Keratinocyte (primary cell): Measurements from ENCODE around the gene ARFIP1. TPM values are rescaled to one million over a fixed set of nuclear protein-coding genes. Genes with fewer than 3 reads are reported as not detected.

Experiments
- DNase-seq: peaks from one replicate; pipeline ENCODE4 v3.0.0-alpha.2; 2011; ENCODE audit warnings: low read depth, missing footprints, low spot score
- FAIRE-seq: peaks from 2 replicates; lab custom pipeline; 2011; peaks lifted over from hg19 to GRCh38; lab: Jason Lieb, UNC
- H2AFZ ChIP-seq: 2 replicates; pipeline ENCODE4 v1.6.0; 2012; ENCODE audit warnings: low read length, control low read depth, inconsistent platforms; ENCODE audit not compliant: control insufficient read depth
- H3K27ac ChIP-seq: 2 replicates; pipeline ENCODE4 v1.5.1; 2011; ENCODE audit warnings: low read length; ENCODE audit not compliant: control insufficient read depth, insufficient read depth
- H3K27me3 ChIP-seq: 3 replicates; pipeline ENCODE4 v1.6.0; 2011; ENCODE audit warnings: low read length; ENCODE audit not compliant: control insufficient read depth, insufficient read depth; ENCODE audit errors: extremely low read depth
- H3K36me3 ChIP-seq, 2 experiments: 2 replicates in 1 of 2; 3 replicates in 1 of 2; pipeline ENCODE4 v1.5.1; 2011; ENCODE audit warnings: low read length in 2 of 2, mild to moderate bottlenecking in 1 of 2; ENCODE audit not compliant: control insufficient read depth in 2 of 2, insufficient read depth in 2 of 2; ENCODE audit errors: extremely low read depth in 1 of 2
- H3K4me1 ChIP-seq: 3 replicates; pipeline ENCODE4 v1.5.1; 2011; ENCODE audit warnings: low read length; ENCODE audit not compliant: control insufficient read depth, insufficient read depth; ENCODE audit errors: extremely low read depth
- H3K4me2 ChIP-seq: 3 replicates; pipeline ENCODE4 v1.6.0; 2011; ENCODE audit warnings: low read depth, low read length; ENCODE audit not compliant: control insufficient read depth, insufficient read depth; ENCODE audit errors: extremely low read depth
- H3K4me3 ChIP-seq, 3 experiments: fragments of 200-600 bp in 1 of 3; sonication (generic) in 1 of 3; 2 replicates in 2 of 3; 3 replicates in 1 of 3; pipeline ENCODE4 v1.5.1; 2011 to 2016; ENCODE audit warnings: low read length in 3 of 3, mild to moderate bottlenecking in 3 of 3, control low read depth in 2 of 3, inconsistent platforms in 1 of 3, low read depth in 1 of 3, mixed read lengths in 1 of 3, mixed run types in 1 of 3, moderate library complexity in 1 of 3; ENCODE audit not compliant: control insufficient read depth in 2 of 3, insufficient read depth in 2 of 3; ENCODE audit errors: extremely low read depth in 1 of 3
- H3K79me2 ChIP-seq: 2 replicates; pipeline ENCODE4 v1.6.0; 2012; ENCODE audit warnings: low read length; ENCODE audit not compliant: control insufficient read depth, insufficient read depth
- H3K9ac ChIP-seq: 3 replicates; pipeline ENCODE4 v1.6.0; 2011; ENCODE audit warnings: low read length; ENCODE audit not compliant: control insufficient read depth, insufficient read depth; ENCODE audit errors: extremely low read depth
- H3K9me1 ChIP-seq: 3 replicates; pipeline ENCODE4 v1.6.0; 2011; ENCODE audit warnings: low read length; ENCODE audit not compliant: control insufficient read depth, insufficient read depth; ENCODE audit errors: extremely low read depth
- H3K9me3 ChIP-seq: 2 replicates; pipeline ENCODE4 v1.5.1; 2012; ENCODE audit warnings: low read depth, low read length; ENCODE audit not compliant: control insufficient read depth
- H4K20me1 ChIP-seq: 3 replicates; pipeline ENCODE4 v1.6.0; 2011; ENCODE audit warnings: low read length; ENCODE audit not compliant: control insufficient read depth, insufficient read depth; ENCODE audit errors: extremely low read depth
- EZH2 ChIP-seq: IDR thresholded peaks from one replicate; pipeline ENCODE4 v1.6.1; 2012; ENCODE audit warnings: inconsistent platforms, mild to moderate bottlenecking, low read length, moderate library complexity
- dilution Hi-C: fragments of 300-500 bp; cut with MboI; formaldehyde crosslinking; loops from one replicate; pipeline ENCODE4 v1.7.0; 2020; ENCODE audit warnings: low sequenced_read_pairs; ENCODE audit not compliant: extremely low pct_ligation_motif_present
- polyA plus RNA-seq, 5 experiments: library from polyadenylated mRNA; depleted of rRNA in 3 of 5; stranded (reverse) in 3 of 5; stranded (forward) in 1 of 5; unstranded in 1 of 5; fragments of >200 nt; gene quantifications; 1 replicate in 1 of 5; 2 replicates in 3 of 5; 3 replicates in 1 of 5; pipeline versions ENCODE4 v1.2.1 to v1.2.3, GENCODE V29; 2011 to 2012; ENCODE audit warnings: missing spikeins in 2 of 5, low read depth in 1 of 5, low replicate concordance in 1 of 5
- TF ChIP-seq, protein P1 (sequence below), 3 experiments: IDR thresholded peaks in 1 of 3; conservative IDR thresholded peaks in 1 of 3; optimal IDR thresholded peaks in 1 of 3; 2 replicates in 2 of 3; 3 replicates in 1 of 3; pipeline versions ENCODE3 to v1.5.1; 2011; ENCODE audit warnings: low read length in 3 of 3, mild to moderate bottlenecking in 3 of 3, moderate library complexity in 2 of 3, control low read depth in 1 of 3, inconsistent platforms in 1 of 3; ENCODE audit not compliant: insufficient read depth in 2 of 3; ENCODE audit errors: extremely low read depth in 1 of 3

Gene ARFIP1
- polyA plus RNA-seq, 1 donor (not counting 4 experiments of a cell fraction or from before 2014, with no cell fraction given) = 44.4 TPM

DNA sequence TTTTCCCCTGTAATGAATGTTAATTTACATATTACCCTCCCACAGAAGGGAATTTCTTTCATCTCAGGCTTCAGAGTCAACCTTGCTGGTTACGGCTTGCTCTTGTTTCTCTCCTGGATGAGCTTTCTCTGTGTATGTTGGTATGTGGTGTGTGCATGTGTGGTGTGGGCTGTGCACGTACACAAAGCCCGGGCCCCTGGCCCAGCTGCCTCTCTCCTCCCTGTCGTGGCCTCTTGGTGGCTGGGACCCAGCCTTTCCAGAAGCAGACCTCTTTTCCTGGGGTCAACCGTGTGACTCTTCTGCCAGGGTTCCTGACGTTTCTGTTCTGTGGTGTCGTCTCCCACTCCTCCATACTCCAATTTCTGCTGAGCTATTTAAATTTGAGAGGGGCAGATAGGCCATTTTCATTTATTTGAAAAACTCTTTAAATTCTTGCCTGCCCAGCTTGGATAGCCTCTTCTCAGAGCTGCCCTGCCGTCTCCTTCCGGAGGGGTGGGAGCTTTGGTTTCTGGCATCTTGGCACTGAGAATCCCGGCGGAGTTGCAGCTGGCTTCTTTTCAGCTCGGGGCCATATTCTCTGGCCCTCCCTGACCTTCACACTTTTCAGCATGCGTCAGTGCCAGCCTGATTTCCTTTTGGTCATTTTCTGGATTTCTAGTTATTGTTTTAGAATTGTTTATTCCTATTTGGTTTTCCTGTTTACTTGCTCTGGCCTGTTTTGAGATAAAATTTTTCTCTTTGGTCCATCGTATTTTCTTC, 181.4 kb downstream of the ARFIP1 start:
- Histone ChIP-seq H3K36me3 (peaks cover 0 to 8% of the 10 kb centered on the region in 2 experiments), H3K9me1 (no peaks in the 10 kb centered on the region), H3K4me2 (no peak overlapping the region), H3K27me3 (no peaks in the 10 kb centered on the region), H2AFZ (no peak overlapping the region), H3K27ac (no peak overlapping the region), H3K4me1 (no peaks in the 10 kb centered on the region), H4K20me1 (no peaks in the 10 kb centered on the region), H3K4me3 (no peak overlapping the region), H3K79me2 (no peaks in the 10 kb centered on the region), H3K9me3 (no peaks in the 10 kb centered on the region), H3K9ac (no peak overlapping the region)
- TF ChIP-seq EZH2 = no peak
- TF ChIP-seq, protein P1, sequence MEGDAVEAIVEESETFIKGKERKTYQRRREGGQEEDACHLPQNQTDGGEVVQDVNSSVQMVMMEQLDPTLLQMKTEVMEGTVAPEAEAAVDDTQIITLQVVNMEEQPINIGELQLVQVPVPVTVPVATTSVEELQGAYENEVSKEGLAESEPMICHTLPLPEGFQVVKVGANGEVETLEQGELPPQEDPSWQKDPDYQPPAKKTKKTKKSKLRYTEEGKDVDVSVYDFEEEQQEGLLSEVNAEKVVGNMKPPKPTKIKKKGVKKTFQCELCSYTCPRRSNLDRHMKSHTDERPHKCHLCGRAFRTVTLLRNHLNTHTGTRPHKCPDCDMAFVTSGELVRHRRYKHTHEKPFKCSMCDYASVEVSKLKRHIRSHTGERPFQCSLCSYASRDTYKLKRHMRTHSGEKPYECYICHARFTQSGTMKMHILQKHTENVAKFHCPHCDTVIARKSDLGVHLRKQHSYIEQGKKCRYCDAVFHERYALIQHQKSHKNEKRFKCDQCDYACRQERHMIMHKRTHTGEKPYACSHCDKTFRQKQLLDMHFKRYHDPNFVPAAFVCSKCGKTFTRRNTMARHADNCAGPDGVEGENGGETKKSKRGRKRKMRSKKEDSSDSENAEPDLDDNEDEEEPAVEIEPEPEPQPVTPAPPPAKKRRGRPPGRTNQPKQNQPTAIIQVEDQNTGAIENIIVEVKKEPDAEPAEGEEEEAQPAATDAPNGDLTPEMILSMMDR (optimal IDR thresholded peaks at IDR 0.05 in 1 of 3, IDR thresholded peaks at IDR 0.05 in 1 of 3, conservative IDR thresholded peaks at IDR 0.05 in 1 of 3; ENCODE audit: extremely low read depth in 1 of 3, insufficient read depth in 2 of 3, low read length in 3 of 3) = no peak
- no peak for DNase-seq
- no peak for FAIRE-seq
- dilution Hi-C loops = no loop called here

DNA sequence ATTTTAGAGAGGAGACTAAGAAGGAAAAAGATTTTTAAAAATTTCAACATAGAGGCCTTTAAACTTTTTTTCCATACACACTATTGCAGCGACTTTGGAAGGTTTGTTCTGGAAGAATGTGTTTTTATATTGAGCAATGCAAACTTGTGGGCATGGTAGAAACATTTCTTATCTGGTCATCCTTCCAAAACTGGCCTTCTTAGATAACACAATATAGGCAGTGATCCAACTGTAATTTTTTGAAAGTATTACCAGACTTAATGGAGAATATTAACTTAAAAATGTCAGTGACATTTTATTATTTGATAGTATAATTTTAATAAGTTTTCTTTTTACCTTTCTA, 182.0 kb downstream of the ARFIP1 start:
- Histone ChIP-seq H3K9me1 (no peaks in the 10 kb centered on the region), H3K9ac (no peak overlapping the region), H3K79me2 (no peaks in the 10 kb centered on the region), H2AFZ (no peak overlapping the region), H3K27ac (no peak overlapping the region), H3K27me3 (no peaks in the 10 kb centered on the region), H3K36me3 (peaks cover 0 to 5% of the 10 kb centered on the region in 2 experiments), H3K4me1 (no peaks in the 10 kb centered on the region), H4K20me1 (no peaks in the 10 kb centered on the region), H3K4me3 (no peak overlapping the region), H3K4me2 (no peak overlapping the region), H3K9me3 (no peaks in the 10 kb centered on the region)
- DNase-seq (no peak), FAIRE-seq (no peak)
- no peak for TF ChIP-seq EZH2
- TF ChIP-seq, protein P1 (optimal IDR thresholded peaks at IDR 0.05 in 1 of 3, IDR thresholded peaks at IDR 0.05 in 1 of 3, conservative IDR thresholded peaks at IDR 0.05 in 1 of 3; ENCODE audit: extremely low read depth in 1 of 3, insufficient read depth in 2 of 3, low read length in 3 of 3) = no peak
- dilution Hi-C loops = no loop called here

Other genes with a start within 250 kb of the ARFIP1 start
- 27.0 to 39.6 TPM (median 35.4 TPM) in 3 replicates for gene FBXW7, start 243.9 kb upstream of the ARFIP1 start, polyA plus RNA-seq
- 41.9 to 106 TPM (median 52.5 TPM) in 3 replicates for gene TMEM154, start 100.0 kb upstream of the ARFIP1 start, polyA plus RNA-seq
- gene TIGD4, start 224 bp upstream of the ARFIP1 start, polyA plus RNA-seq = 0.10 to 0.21 TPM (median 0.12 TPM) in 3 replicates
- 0.96 to 2.1 TPM (median 1.6 TPM) in 3 replicates for gene FHDC1, start 156.4 kb downstream of the ARFIP1 start, polyA plus RNA-seq